IMR-90 (cell line): ENCODE data around the gene SYT2. TPM values are rescaled to one million over a fixed set of nuclear protein-coding genes. Genes with fewer than 3 reads are reported as not detected.
"Not testable (repeated sequence)": the region's sequence is repeated elsewhere in the genome, so short reads cannot be mapped to it uniquely, and the experiment has no call there.

Experiments
- ATAC-seq: fragments of 200-7000 bp; cut with Tn5 transposase; 2 replicates; pipeline ENCODE4 v1.9.1; 2020; ENCODE audit warnings: low read depth, mild to moderate bottlenecking, moderate library complexity
- BruUV-seq: library from RNA; stranded (reverse); fragments of 400-500 nt; replicated peaks from 2 replicates; lab custom pipeline; 2021; lab: Mats Ljungman, UMichigan
- CTCF ChIA-PET: fragments of 300-600 bp; formaldehyde crosslinking; extraction: SDS; loops from one replicate; lab custom pipeline; 2021; ENCODE audit warnings: antibody characterized with exemption; lab: Yijun Ruan, JAX
- POLR2A ChIA-PET: fragments of 300-600 bp; sonication (Branson Sonifier 250); formaldehyde crosslinking; loops from one replicate; lab custom pipeline; 2022; ENCODE audit warnings: antibody characterized with exemption; ENCODE audit not compliant: unreplicated experiment; lab: Charles Lee
- DNase-seq: peaks from one replicate; pipeline ENCODE4 v3.0.0; 2013
- H2AFZ ChIP-seq: replicated peaks from 2 replicates; pipeline ENCODE3; 2013; ENCODE audit warnings: low read length, mild to moderate bottlenecking; ENCODE audit not compliant: poor library complexity
- H2AK5ac ChIP-seq: 2 replicates; pipeline ENCODE4 v1.6.1; 2013; ENCODE audit warnings: low read depth, low read length, inconsistent platforms
- H2AK9ac ChIP-seq: replicated peaks from 2 replicates; pipeline ENCODE3; 2013; ENCODE audit warnings: mild to moderate bottlenecking, low read depth, low read length, moderate library complexity; ENCODE audit not compliant: poor library complexity
- H2BK120ac ChIP-seq: 2 replicates; pipeline ENCODE4 v1.6.1; 2013; ENCODE audit warnings: low read depth, low read length, inconsistent platforms
- H2BK15ac ChIP-seq: 3 replicates; pipeline ENCODE4 v1.6.1; 2013; ENCODE audit warnings: low read depth, low read length, inconsistent platforms
- H2BK20ac ChIP-seq: 2 replicates; pipeline ENCODE4 v1.6.1; 2013; ENCODE audit warnings: low read depth, mild to moderate bottlenecking, inconsistent platforms, low read length, moderate library complexity
- H2BK5ac ChIP-seq: 2 replicates; pipeline ENCODE4 v1.6.1; 2013; ENCODE audit warnings: mild to moderate bottlenecking, low read depth, low read length, inconsistent platforms; ENCODE audit not compliant: poor library complexity, severe bottlenecking
- H3K14ac ChIP-seq: replicated peaks from 2 replicates; pipeline ENCODE4 v1.6.1; 2013; ENCODE audit warnings: low read depth, low read length, inconsistent platforms
- H3K18ac ChIP-seq: 2 replicates; pipeline ENCODE4 v1.6.1; 2013; ENCODE audit warnings: low read depth, low read length, control low read depth
- H3K23ac ChIP-seq: 2 replicates; pipeline ENCODE4 v1.6.1; 2013; ENCODE audit warnings: low read depth, low read length, inconsistent platforms
- H3K27ac ChIP-seq: 2 replicates; pipeline ENCODE4 v1.5.1; 2013; ENCODE audit warnings: mild to moderate bottlenecking, control low read depth, low read length; ENCODE audit not compliant: insufficient read depth
- H3K27me3 ChIP-seq: 2 replicates; pipeline ENCODE4 v1.6.1; 2013; ENCODE audit warnings: low read length; ENCODE audit not compliant: control insufficient read depth, insufficient read depth
- H3K36me3 ChIP-seq: 2 replicates; pipeline ENCODE4 v1.6.1; 2013; ENCODE audit warnings: low read length, mixed read lengths; ENCODE audit not compliant: control insufficient read depth, insufficient read depth
- H3K4ac ChIP-seq: 2 replicates; pipeline ENCODE4 v1.6.1; 2013; ENCODE audit warnings: low read depth, low read length, inconsistent platforms
- H3K4me1 ChIP-seq: 2 replicates; pipeline ENCODE4 v1.6.1; 2013; ENCODE audit warnings: low read length, mixed read lengths; ENCODE audit not compliant: control insufficient read depth, insufficient read depth
- H3K4me2 ChIP-seq: 2 replicates; pipeline ENCODE4 v1.6.1; 2013; ENCODE audit warnings: low read depth, mild to moderate bottlenecking, control low read depth, low read length, moderate library complexity
- H3K4me3 ChIP-seq: 2 replicates; pipeline ENCODE4 v1.5.1; 2013; ENCODE audit warnings: low read depth, mild to moderate bottlenecking, control low read depth, low read length, moderate library complexity; ENCODE audit not compliant: insufficient read depth
- H3K56ac ChIP-seq: 2 replicates; pipeline ENCODE4 v1.6.1; 2013; ENCODE audit warnings: low read length, inconsistent platforms; ENCODE audit not compliant: insufficient read depth; ENCODE audit errors: extremely low read depth
- H3K79me1 ChIP-seq, 2 experiments: 2 replicates each; pipeline ENCODE4 v1.6.1; 2013; ENCODE audit warnings: low read length in 2 of 2, inconsistent platforms in 1 of 2, low read depth in 1 of 2
- H3K9ac ChIP-seq: 2 replicates; pipeline ENCODE4 v1.6.1; 2013; ENCODE audit warnings: low read depth, low read length, control low read depth
- H3K9me1 ChIP-seq: 2 replicates; pipeline ENCODE4 v1.6.1; 2013; ENCODE audit warnings: low read length, inconsistent platforms; ENCODE audit not compliant: insufficient read depth
- H3K9me3 ChIP-seq: 2 replicates; pipeline ENCODE4 v1.6.1; 2013; ENCODE audit warnings: low read length; ENCODE audit not compliant: control insufficient read depth, insufficient read depth
- H4K20me1 ChIP-seq: 2 replicates; pipeline ENCODE4 v1.6.1; 2013; ENCODE audit warnings: low read length, inconsistent platforms; ENCODE audit not compliant: insufficient read depth
- H4K5ac ChIP-seq: 2 replicates; pipeline ENCODE4 v1.6.1; 2013; ENCODE audit warnings: mild to moderate bottlenecking, low read depth, low read length, control low read depth
- H4K8ac ChIP-seq, 2 experiments: 2 replicates each; pipeline ENCODE4 v1.6.1; 2013; ENCODE audit warnings: low read depth in 2 of 2, low read length in 2 of 2, control low read depth in 1 of 2, inconsistent platforms in 1 of 2
- H4K91ac ChIP-seq: 2 replicates; pipeline ENCODE4 v1.6.1; 2013; ENCODE audit warnings: low read depth, low read length, inconsistent platforms; ENCODE audit not compliant: insufficient read depth
- WGBS, 2 experiments: methylation state at CpG; one replicate each; pipeline versions ENCODE4 v1.1.5 to v1.1.7; 2013; ENCODE audit warnings: missing lambda C conversion rate in 2 of 2; ENCODE audit not compliant: insufficient read length in 1 of 2; ENCODE audit errors: extremely low coverage in 2 of 2; 5-methylcytosine and 5-hydroxymethylcytosine counted together
- dilution Hi-C: fragments of 300-500 bp; cut with HindIII; formaldehyde crosslinking; loops from one replicate; pipeline ENCODE4 v1.14.3; 2018; ENCODE audit warnings: low sequenced_read_pairs; ENCODE audit not compliant: unreplicated experiment
- in situ Hi-C: fragments of 300-500 bp; cut with MboI; formaldehyde crosslinking; loops from 3 replicates; pipeline ENCODE4 v1.14.3; 2019; ENCODE audit warnings: low sequenced_read_pairs, inconsistent platforms, mixed read lengths
- intact Hi-C: fragments of 100-400 bp; cut with micrococcal nuclease; formaldehyde crosslinking; loops from 2 replicates; pipeline ENCODE4 v1.10.0; 2022
- polyA plus RNA-seq, 3 experiments: library from polyadenylated mRNA; depleted of rRNA; stranded (reverse); fragments of >200 nt; gene quantifications; 2 replicates each; pipeline ENCODE4 v1.2.3, GENCODE V29; 2012; ENCODE audit warnings: low replicate concordance in 1 of 3
- total RNA-seq: library from RNA; depleted of rRNA; stranded (reverse); fragments of >200 nt; gene quantifications from 2 replicates; pipeline ENCODE4 v1.2.3, GENCODE V29; 2012

SYT2 gene
- total and polyA plus RNA-seq, 2 of the 4 experiments (the other 2 are of a cell fraction): under 0.01 TPM

DNA sequence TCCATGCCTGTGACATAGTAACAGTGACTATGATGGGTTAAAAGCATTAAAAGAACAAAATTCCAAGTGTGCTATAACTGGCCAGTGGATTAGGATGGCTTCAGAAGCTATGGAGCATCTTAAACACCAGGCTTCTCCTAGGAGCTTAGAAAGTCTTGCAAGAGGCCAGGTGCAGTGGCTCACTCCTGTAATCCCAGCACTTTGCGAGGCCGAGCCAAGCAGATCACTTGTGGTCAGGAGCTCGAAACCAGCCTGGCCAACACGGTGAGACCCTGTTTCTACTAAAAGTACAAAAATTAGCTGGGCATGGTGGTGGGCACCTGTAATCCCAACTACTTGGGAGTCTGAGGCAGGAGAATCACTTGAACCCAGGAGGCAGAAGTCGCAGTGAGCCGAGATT is 12.8 kb upstream of the SYT2 start:
- ATAC-seq: not testable (repeated sequence)

More for the DNA sequence above, 12.8 kb upstream of the SYT2 start:
- H3K79me1 ChIP-seq, H3K27ac ChIP-seq, H2BK120ac ChIP-seq, H3K9me3 ChIP-seq, H3K4me1 ChIP-seq, H2AK9ac ChIP-seq, H4K91ac ChIP-seq, H3K27me3 ChIP-seq, H3K9me1 ChIP-seq, POLR2A ChIA-PET, BruUV-seq, H3K18ac ChIP-seq, H3K36me3 ChIP-seq, H3K14ac ChIP-seq, CTCF ChIA-PET, H3K9ac ChIP-seq, intact Hi-C loops, H3K4me2 ChIP-seq, H3K4me3 ChIP-seq, H4K5ac ChIP-seq, H2BK15ac ChIP-seq, DNase-seq, H3K23ac ChIP-seq, H3K56ac ChIP-seq, H3K4ac ChIP-seq, H2AFZ ChIP-seq, H2BK5ac ChIP-seq, H2BK20ac ChIP-seq, dilution Hi-C loops, H2AK5ac ChIP-seq, H4K20me1 ChIP-seq, H4K8ac ChIP-seq, in situ Hi-C loops: not testable (repeated sequence)
- WGBS, 2 experiments: 72% methylated on average over 4 of the region's 6 CpGs; no CpG with 5 or more reads in 1 of the 2 experiments
